ENCODE measurements around the gene RNF14. TPM values are rescaled to one million over a fixed set of nuclear protein-coding genes. Genes with fewer than 3 reads are reported as not detected.

RNF14 gene
- total RNA-seq, 1 experiment from 2014 or later, result 37.5 TPM

- no peaks in the 10 kb centered on the region for H3K79me2 ChIP-seq (ENCODE audit: insufficient read depth, low read length)
- no peaks in the 10 kb centered on the region for H3K9me3 ChIP-seq (ENCODE audit: control insufficient read depth in 1 of 2, insufficient read depth in 1 of 2, low read depth in 1 of 2, low read length in 2 of 2)
- H3K27me3 ChIP-seq (ENCODE audit: insufficient read depth, low read length), result no peaks in the 10 kb centered on the region
- intact Hi-C loops (cut with micrococcal nuclease), result no loop called here
- no TSS peak for BruUV-seq (replicated peaks)
- H4K20me1 ChIP-seq (ENCODE audit: insufficient read depth), result no peaks in the 10 kb centered on the region
- ChIA-PET RAD21 (ENCODE audit: low non-redundant PET in 1 of 2, low total read pairs in 2 of 2, uncharacterized antibody in 2 of 2, unreplicated experiment in 2 of 2) (interaction anchor here in 1 of 2 experiments (0.9 kb wide), 1 partner anchor 249 kb away, joined by 3 read pairs; no protein-coding TSS in a partner anchor), CTCF (interaction anchor here (0.8 to 3.6 kb wide), 5 partner anchors 17 to 62 kb away, joined by 3 to 19 read pairs (median 5); partner anchors contain the start of genes DELE1 and RNF14), POLR2A (interaction anchor here (0.9 kb wide), 1 partner anchor 17 kb away, joined by 6 read pairs; the partner anchor contains the start of gene DELE1)
- no peak overlapping the region for H3K9ac ChIP-seq (ENCODE audit: low read length)
- ATAC-seq (peak; percentile 76), DNase-seq (ENCODE audit: low read depth, low spot score) (no peak)
- H3K4me1 ChIP-seq (ENCODE audit: control insufficient read depth in 1 of 2, insufficient read depth in 2 of 2, low read length in 2 of 2), result peaks cover 5 to 17% of the 10 kb centered on the region in 2 experiments; a peak in 3 of 4 replicates
- no peaks in the 10 kb centered on the region for H3K9me2 ChIP-seq (ENCODE audit: insufficient read depth)
- H3K36me3 ChIP-seq (ENCODE audit: control insufficient read depth in 1 of 2, insufficient read depth in 2 of 2, low read length in 2 of 2), result peaks cover 18 to 23% of the 10 kb centered on the region in 2 experiments
- peak in 2 of 3 experiments; percentile 17; a peak in 1 of 6 replicates for TF ChIP-seq CTCF (IDR thresholded peaks at IDR 0.05 in 2 of 3, conservative IDR thresholded peaks at IDR 0.05 in 1 of 3; ENCODE audit: borderline replicate concordance in 1 of 3, insufficient read depth in 1 of 3, low read depth in 2 of 3, low read length in 2 of 3)
- TF ChIP-seq, protein P1, sequence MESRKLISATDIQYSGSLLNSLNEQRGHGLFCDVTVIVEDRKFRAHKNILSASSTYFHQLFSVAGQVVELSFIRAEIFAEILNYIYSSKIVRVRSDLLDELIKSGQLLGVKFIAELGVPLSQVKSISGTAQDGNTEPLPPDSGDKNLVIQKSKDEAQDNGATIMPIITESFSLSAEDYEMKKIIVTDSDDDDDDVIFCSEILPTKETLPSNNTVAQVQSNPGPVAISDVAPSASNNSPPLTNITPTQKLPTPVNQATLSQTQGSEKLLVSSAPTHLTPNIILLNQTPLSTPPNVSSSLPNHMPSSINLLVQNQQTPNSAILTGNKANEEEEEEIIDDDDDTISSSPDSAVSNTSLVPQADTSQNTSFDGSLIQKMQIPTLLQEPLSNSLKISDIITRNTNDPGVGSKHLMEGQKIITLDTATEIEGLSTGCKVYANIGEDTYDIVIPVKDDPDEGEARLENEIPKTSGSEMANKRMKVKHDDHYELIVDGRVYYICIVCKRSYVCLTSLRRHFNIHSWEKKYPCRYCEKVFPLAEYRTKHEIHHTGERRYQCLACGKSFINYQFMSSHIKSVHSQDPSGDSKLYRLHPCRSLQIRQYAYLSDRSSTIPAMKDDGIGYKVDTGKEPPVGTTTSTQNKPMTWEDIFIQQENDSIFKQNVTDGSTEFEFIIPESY (IDR thresholded peaks at IDR 0.05; ENCODE audit: extremely low read depth, insufficient replicate concordance, low read length), result no peak
- peak overlapping the region in 1 of 2 experiments; percentile 6; a peak in 1 of 4 replicates for H3K4me3 ChIP-seq (replicated peaks in 1 of 2; ENCODE audit: low read depth in 1 of 2, low read length in 2 of 2)
- no peak overlapping the region for H2AFZ ChIP-seq (ENCODE audit: low read depth, low read length, poor library complexity, severe bottlenecking)
- peak overlapping the region; percentile 53 for H3K27ac ChIP-seq (ENCODE audit: low read depth, low read length)
- peak overlapping the region; percentile 39 for H3K4me2 ChIP-seq (ENCODE audit: low read length)
These were observed 28.1 kb upstream of the RNF14 start for GRCh38 chr5:141940695-141941271.

All from HCT116 (cell line).